ENCODE data around the gene C2orf76. TPM values are rescaled to one million over a fixed set of nuclear protein-coding genes. Genes with fewer than 3 reads are reported as not detected.

Gene C2orf76
- total RNA-seq, 1 donor from 2014 or later, result 13.3 TPM

GRCh38 chr2:119295688-119296375, 70.8 kb downstream of the C2orf76 start:
- intact Hi-C loops (cut with micrococcal nuclease), result no loop called here
- Mint-ChIP-seq H3K9me3 (no peaks in the 10 kb centered on the region), H3K27ac (no peak overlapping the region)

GRCh38 chr2:119294671-119295070, 72.0 kb downstream of the C2orf76 start:
- no peaks in the 10 kb centered on the region for H3K9me3 Mint-ChIP-seq
- no peaks in the 10 kb centered on the region for H3K27me3 Mint-ChIP-seq (ENCODE audit: low read depth)
- H3K4me3 Mint-ChIP-seq (ENCODE audit: low read depth), result no peak overlapping the region
- no peaks in the 10 kb centered on the region for H3K36me3 Mint-ChIP-seq (ENCODE audit: low read depth)
- intact Hi-C loops (cut with micrococcal nuclease), result no loop called here
- no peak overlapping the region for H3K27ac Mint-ChIP-seq
- H3K4me1 Mint-ChIP-seq (ENCODE audit: low read depth), result no peaks in the 10 kb centered on the region
- DNase-seq (ENCODE audit: low spot score), result no peak

More at GRCh38 chr2:119295688-119296375, 70.8 kb downstream of the C2orf76 start:
- Mint-ChIP-seq H3K4me3 (ENCODE audit: low read depth) (no peak overlapping the region), H3K36me3 (ENCODE audit: low read depth) (no peaks in the 10 kb centered on the region), H3K4me1 (ENCODE audit: low read depth) (no peaks in the 10 kb centered on the region), H3K27me3 (ENCODE audit: low read depth) (no peaks in the 10 kb centered on the region)
- no peak for DNase-seq (ENCODE audit: low spot score)

GRCh38 chr2:119293900-119294299, 72.7 kb downstream of the C2orf76 start:
- H3K4me1 Mint-ChIP-seq (ENCODE audit: low read depth), result no peaks in the 10 kb centered on the region
- H3K4me3 Mint-ChIP-seq (ENCODE audit: low read depth), result no peak overlapping the region
- no peaks in the 10 kb centered on the region for H3K9me3 Mint-ChIP-seq
- H3K27ac Mint-ChIP-seq, result no peak overlapping the region
- no peaks in the 10 kb centered on the region for H3K36me3 Mint-ChIP-seq (ENCODE audit: low read depth)
- H3K27me3 Mint-ChIP-seq (ENCODE audit: low read depth), result no peaks in the 10 kb centered on the region
- DNase-seq (ENCODE audit: low spot score), result no peak
- intact Hi-C loops (cut with micrococcal nuclease), result no loop called here

GRCh38 chr2:119293254-119293653, 73.4 kb downstream of the C2orf76 start:
- no peaks in the 10 kb centered on the region for H3K4me1 Mint-ChIP-seq (ENCODE audit: low read depth)
- H3K27me3 Mint-ChIP-seq (ENCODE audit: low read depth), result no peaks in the 10 kb centered on the region
- no peaks in the 10 kb centered on the region for H3K36me3 Mint-ChIP-seq (ENCODE audit: low read depth)
- no peaks in the 10 kb centered on the region for H3K9me3 Mint-ChIP-seq
- no peak overlapping the region for H3K27ac Mint-ChIP-seq
- no peak overlapping the region for H3K4me3 Mint-ChIP-seq (ENCODE audit: low read depth)
- no peak for DNase-seq (ENCODE audit: low spot score)
- intact Hi-C loops (cut with micrococcal nuclease), result no loop called here

GRCh38 chr2:119292226-119292625, 74.4 kb downstream of the C2orf76 start:
- intact Hi-C loops (cut with micrococcal nuclease), result no loop called here
- Mint-ChIP-seq H3K9me3 (no peaks in the 10 kb centered on the region), H3K4me1 (ENCODE audit: low read depth) (no peaks in the 10 kb centered on the region), H3K27me3 (ENCODE audit: low read depth) (no peaks in the 10 kb centered on the region), H3K36me3 (ENCODE audit: low read depth) (no peaks in the 10 kb centered on the region), H3K4me3 (ENCODE audit: low read depth) (no peak overlapping the region), H3K27ac (no peak overlapping the region)
- no peak for DNase-seq (ENCODE audit: low spot score)

- Mint-ChIP-seq H3K4me3 (ENCODE audit: low read depth) (no peak overlapping the region), H3K4me1 (ENCODE audit: low read depth) (no peaks in the 10 kb centered on the region), H3K27ac (no peak overlapping the region), H3K9me3 (no peaks in the 10 kb centered on the region), H3K36me3 (ENCODE audit: low read depth) (no peaks in the 10 kb centered on the region), H3K27me3 (ENCODE audit: low read depth) (no peaks in the 10 kb centered on the region)
- intact Hi-C loops (cut with micrococcal nuclease), result no loop called here
- no peak for DNase-seq (ENCODE audit: low spot score)
Observed at GRCh38 chr2:119291588-119292167, 75.0 kb downstream of the C2orf76 start.

- intact Hi-C loops (cut with micrococcal nuclease), result no loop called here
- no peaks in the 10 kb centered on the region for H3K27me3 Mint-ChIP-seq (ENCODE audit: low read depth)
- peak; percentile 32 for DNase-seq (ENCODE audit: low spot score)
- no peaks in the 10 kb centered on the region for H3K36me3 Mint-ChIP-seq (ENCODE audit: low read depth)
- no peaks in the 10 kb centered on the region for H3K9me3 Mint-ChIP-seq
- H3K27ac Mint-ChIP-seq, result no peak overlapping the region
- no peaks in the 10 kb centered on the region for H3K4me1 Mint-ChIP-seq (ENCODE audit: low read depth)
- H3K4me3 Mint-ChIP-seq (ENCODE audit: low read depth), result no peak overlapping the region
Observed at GRCh38 chr2:119290859-119291587, 75.6 kb downstream of the C2orf76 start.

- H3K4me1 Mint-ChIP-seq (ENCODE audit: low read depth), result no peaks in the 10 kb centered on the region
- DNase-seq (ENCODE audit: low spot score), result no peak
- no peak overlapping the region for H3K4me3 Mint-ChIP-seq (ENCODE audit: low read depth)
- H3K9me3 Mint-ChIP-seq, result no peaks in the 10 kb centered on the region
- no peak overlapping the region for H3K27ac Mint-ChIP-seq
- H3K27me3 Mint-ChIP-seq (ENCODE audit: low read depth), result no peaks in the 10 kb centered on the region
- no peaks in the 10 kb centered on the region for H3K36me3 Mint-ChIP-seq (ENCODE audit: low read depth)
- intact Hi-C loops (cut with micrococcal nuclease), result no loop called here
Observed at GRCh38 chr2:119289642-119290041, 77.0 kb downstream of the C2orf76 start.

GRCh38 chr2:119289093-119289492, 77.5 kb downstream of the C2orf76 start:
- DNase-seq (ENCODE audit: low spot score), result no peak
- Mint-ChIP-seq H3K27me3 (ENCODE audit: low read depth) (no peaks in the 10 kb centered on the region), H3K4me3 (ENCODE audit: low read depth) (no peak overlapping the region), H3K4me1 (ENCODE audit: low read depth) (no peaks in the 10 kb centered on the region), H3K36me3 (ENCODE audit: low read depth) (no peaks in the 10 kb centered on the region), H3K27ac (no peak overlapping the region), H3K9me3 (no peaks in the 10 kb centered on the region)
- intact Hi-C loops (cut with micrococcal nuclease), result no loop called here

GRCh38 chr2:119288576-119288975, 78.1 kb downstream of the C2orf76 start:
- intact Hi-C loops (cut with micrococcal nuclease), result no loop called here
- no peak for DNase-seq (ENCODE audit: low spot score)
- Mint-ChIP-seq H3K27me3 (ENCODE audit: low read depth) (no peaks in the 10 kb centered on the region), H3K4me1 (ENCODE audit: low read depth) (no peaks in the 10 kb centered on the region), H3K4me3 (ENCODE audit: low read depth) (no peak overlapping the region), H3K27ac (no peak overlapping the region), H3K9me3 (no peaks in the 10 kb centered on the region), H3K36me3 (ENCODE audit: low read depth) (no peaks in the 10 kb centered on the region)

GRCh38 chr2:119286661-119287060, 80.0 kb downstream of the C2orf76 start:
- Mint-ChIP-seq H3K4me1 (ENCODE audit: low read depth) (no peaks in the 10 kb centered on the region), H3K27me3 (ENCODE audit: low read depth) (no peaks in the 10 kb centered on the region), H3K36me3 (ENCODE audit: low read depth) (no peaks in the 10 kb centered on the region), H3K27ac (no peak overlapping the region), H3K4me3 (ENCODE audit: low read depth) (no peak overlapping the region), H3K9me3 (no peaks in the 10 kb centered on the region)
- intact Hi-C loops (cut with micrococcal nuclease), result no loop called here
- no peak for DNase-seq (ENCODE audit: low spot score)

- no peaks in the 10 kb centered on the region for H3K27me3 Mint-ChIP-seq (ENCODE audit: low read depth)
- no peak overlapping the region for H3K27ac Mint-ChIP-seq
- intact Hi-C loops (cut with micrococcal nuclease), result no loop called here
- H3K4me1 Mint-ChIP-seq (ENCODE audit: low read depth), result no peaks in the 10 kb centered on the region
- no peaks in the 10 kb centered on the region for H3K9me3 Mint-ChIP-seq
- no peaks in the 10 kb centered on the region for H3K36me3 Mint-ChIP-seq (ENCODE audit: low read depth)
- no peak for DNase-seq (ENCODE audit: low spot score)
- H3K4me3 Mint-ChIP-seq (ENCODE audit: low read depth), result no peak overlapping the region
Observed at GRCh38 chr2:119283873-119284331, 82.7 kb downstream of the C2orf76 start.

GRCh38 chr2:119282996-119283511, 83.6 kb downstream of the C2orf76 start:
- intact Hi-C loops (cut with micrococcal nuclease), result no loop called here
- H3K4me1 Mint-ChIP-seq (ENCODE audit: low read depth), result no peaks in the 10 kb centered on the region

More at GRCh38 chr2:119282996-119283511, 83.6 kb downstream of the C2orf76 start:
- H3K9me3 Mint-ChIP-seq, result no peaks in the 10 kb centered on the region
- no peaks in the 10 kb centered on the region for H3K36me3 Mint-ChIP-seq (ENCODE audit: low read depth)
- DNase-seq (ENCODE audit: low spot score), result no peak
- no peaks in the 10 kb centered on the region for H3K27me3 Mint-ChIP-seq (ENCODE audit: low read depth)
- no peak overlapping the region for H3K4me3 Mint-ChIP-seq (ENCODE audit: low read depth)
- no peak overlapping the region for H3K27ac Mint-ChIP-seq
